GM19455 (cell line): Measurements from ENCODE around the gene MBD3.
A peak's percentile ranks its signal among the peaks of the same experiment; 100 is the strongest.

Experiments
- ATAC-seq: cut with Tn5 transposase; IDR thresholded peaks from one replicate; pipeline ENCODE4 v1.9.1; 2021; ENCODE audit not compliant: unreplicated experiment

Gene MBD3

GRCh38 chr19:1599460-1599846 lies 6.8 kb upstream of the MBD3 start:
- no peak for ATAC-seq

- no peak for ATAC-seq
Measured at GRCh38 chr19:1598777-1599459, 6.3 kb upstream of the MBD3 start.

GRCh38 chr19:1593501-1593772 lies 772 bp upstream of the MBD3 start:
- no peak for ATAC-seq

GRCh38 chr19:1592024-1592754 lies 476 bp downstream of the MBD3 start:
- peak; percentile 62 for ATAC-seq

GRCh38 chr19:1591421-1592023 lies 1.1 kb downstream of the MBD3 start:
- no peak for ATAC-seq

- ATAC-seq, result no peak
Measured at GRCh38 chr19:1590641-1591397, 1.8 kb downstream of the MBD3 start.

GRCh38 chr19:1587872-1588271 lies 4.8 kb downstream of the MBD3 start:
- no peak for ATAC-seq

GRCh38 chr19:1585243-1585580 lies 7.5 kb downstream of the MBD3 start:
- no peak for ATAC-seq

- no peak for ATAC-seq
Measured at GRCh38 chr19:1584500-1585242, 8.0 kb downstream of the MBD3 start.

GRCh38 chr19:1582201-1582600 lies 10.5 kb downstream of the MBD3 start:
- no peak for ATAC-seq

GRCh38 chr19:1580957-1581356 lies 11.7 kb downstream of the MBD3 start:
- no peak for ATAC-seq

- ATAC-seq, result no peak
Measured at GRCh38 chr19:1580382-1580781, 12.3 kb downstream of the MBD3 start.

- no peak for ATAC-seq
Measured at GRCh38 chr19:1579222-1579621, 13.4 kb downstream of the MBD3 start.

- no peak for ATAC-seq
Measured at GRCh38 chr19:1577929-1578618, 14.6 kb downstream of the MBD3 start.

- ATAC-seq, result no peak
Measured at GRCh38 chr19:1577090-1577928, 15.4 kb downstream of the MBD3 start.

GRCh38 chr19:1576242-1577089 lies 16.2 kb downstream of the MBD3 start:
- ATAC-seq, result no peak

- no peak for ATAC-seq
Measured at GRCh38 chr19:1575323-1576241, 17.1 kb downstream of the MBD3 start.
